Testis (tissue), 3 donors: ENCODE measurements around the gene CEACAM3. TPM values are rescaled to one million over a fixed set of nuclear protein-coding genes. Genes with fewer than 3 reads are reported as not detected.

Experiments
- DNase-seq: peaks from one replicate; pipeline ENCODE4 v3.0.0-alpha.2; 2019
- H3K27ac ChIP-seq, 2 donors: fragments of 200-600 bp; sonication (generic); one replicate each; pipeline ENCODE4 v1.5.1; 2019
- H3K27me3 ChIP-seq: fragments of 200-600 bp; sonication (generic); one replicate; pipeline ENCODE4 v1.5.1; 2019
- H3K36me3 ChIP-seq: fragments of 200-600 bp; sonication (generic); one replicate; pipeline ENCODE4 v1.5.1; 2017; ENCODE audit warnings: low read depth; ENCODE audit errors: missing control alignments
- H3K4me1 ChIP-seq: fragments of 200-600 bp; sonication (generic); one replicate; pipeline ENCODE4 v1.5.1; 2019
- H3K4me3 ChIP-seq, 2 donors: fragments of 200-600 bp; sonication (generic); one replicate each; pipeline ENCODE4 v1.5.1; 2017 to 2019
- H3K9me3 ChIP-seq: fragments of 200-600 bp; sonication (generic); one replicate; pipeline ENCODE4 v1.5.1; 2017
- CTCF ChIP-seq, 3 experiments: fragments of 450-650 bp in 2 of 3; fragments of 200-600 bp in 1 of 3; sonication (generic) in 1 of 3; IDR thresholded peaks; one replicate each; pipeline ENCODE4 v1.5.1; 2016 to 2019; ENCODE audit warnings: antibody characterized with exemption in 3 of 3, mild to moderate bottlenecking in 2 of 3, moderate library complexity in 1 of 3
- POLR2A ChIP-seq: fragments of 450-650 bp; IDR thresholded peaks from one replicate; pipeline ENCODE4 v1.6.1; 2017; ENCODE audit warnings: antibody characterized with exemption, mild to moderate bottlenecking, moderate library complexity
- WGBS, 2 donors: methylation state at CpG; one replicate each; pipeline ENCODE4 v1.1.5; 2018; 5-methylcytosine and 5-hydroxymethylcytosine counted together
- intact Hi-C: fragments of 100-400 bp; cut with DNase I; formaldehyde crosslinking; loops from one replicate; pipeline ENCODE4 v1.15.1; 2023; ENCODE audit warnings: low total_unique reads
- polyA plus RNA-seq: library from polyadenylated mRNA; stranded (reverse); fragments of 350-450 nt; fragmentation: Illumina TruSeq; extraction: RNeasy Lipid Tissue Mini Kit (QIAGEN cat#74804); gene quantifications from one replicate; pipeline ENCODE4 v1.2.3, GENCODE V29; 2014; ENCODE audit warnings: low read depth, low replicate concordance; ENCODE audit not compliant: insufficient read depth
- total RNA-seq, 2 donors: library from RNA; depleted of rRNA; stranded (reverse); fragments of >200 nt; gene quantifications; one replicate each; pipeline ENCODE4 v1.2.3, GENCODE V29; 2016

The CEACAM3 gene
- total and polyA plus RNA-seq, 3 donors from 2014 or later: not detected

DNA sequence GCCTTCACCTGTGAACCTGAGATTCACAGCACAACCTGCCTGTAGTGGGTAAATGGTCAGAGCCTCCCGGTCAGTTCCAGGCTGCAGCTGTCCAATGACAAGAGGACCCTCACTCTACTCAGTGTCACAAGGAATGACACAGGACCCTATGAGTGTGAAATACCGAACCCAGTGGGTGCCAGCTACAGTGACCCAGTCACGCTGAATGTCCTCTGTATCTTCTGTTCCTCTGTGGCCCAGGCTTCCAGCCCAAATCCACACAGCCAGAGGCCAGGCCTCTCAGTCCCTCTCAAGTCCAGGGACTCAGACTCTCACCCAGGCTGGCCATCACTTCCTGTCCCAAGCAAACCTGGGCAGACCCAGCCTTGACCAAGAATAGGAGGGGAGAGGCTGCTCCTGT lies 10.8 kb downstream of the CEACAM3 start:
- Histone ChIP-seq H3K27ac (no peak overlapping the region), H3K36me3 (no peaks in the 10 kb centered on the region), H3K4me1 (no peaks in the 10 kb centered on the region), H3K9me3 (no peaks in the 10 kb centered on the region), H3K27me3 (no peaks in the 10 kb centered on the region), H3K4me3 (no peak overlapping the region)
- 83 to 97% methylated on average over 1 to 3 of the region's 3 CpGs for WGBS, 2 donors
- TF ChIP-seq POLR2A: no peak
- TF ChIP-seq CTCF (IDR thresholded peaks at IDR 0.05): no peak
- no peak for DNase-seq
- intact Hi-C loops: no loop called here

DNA sequence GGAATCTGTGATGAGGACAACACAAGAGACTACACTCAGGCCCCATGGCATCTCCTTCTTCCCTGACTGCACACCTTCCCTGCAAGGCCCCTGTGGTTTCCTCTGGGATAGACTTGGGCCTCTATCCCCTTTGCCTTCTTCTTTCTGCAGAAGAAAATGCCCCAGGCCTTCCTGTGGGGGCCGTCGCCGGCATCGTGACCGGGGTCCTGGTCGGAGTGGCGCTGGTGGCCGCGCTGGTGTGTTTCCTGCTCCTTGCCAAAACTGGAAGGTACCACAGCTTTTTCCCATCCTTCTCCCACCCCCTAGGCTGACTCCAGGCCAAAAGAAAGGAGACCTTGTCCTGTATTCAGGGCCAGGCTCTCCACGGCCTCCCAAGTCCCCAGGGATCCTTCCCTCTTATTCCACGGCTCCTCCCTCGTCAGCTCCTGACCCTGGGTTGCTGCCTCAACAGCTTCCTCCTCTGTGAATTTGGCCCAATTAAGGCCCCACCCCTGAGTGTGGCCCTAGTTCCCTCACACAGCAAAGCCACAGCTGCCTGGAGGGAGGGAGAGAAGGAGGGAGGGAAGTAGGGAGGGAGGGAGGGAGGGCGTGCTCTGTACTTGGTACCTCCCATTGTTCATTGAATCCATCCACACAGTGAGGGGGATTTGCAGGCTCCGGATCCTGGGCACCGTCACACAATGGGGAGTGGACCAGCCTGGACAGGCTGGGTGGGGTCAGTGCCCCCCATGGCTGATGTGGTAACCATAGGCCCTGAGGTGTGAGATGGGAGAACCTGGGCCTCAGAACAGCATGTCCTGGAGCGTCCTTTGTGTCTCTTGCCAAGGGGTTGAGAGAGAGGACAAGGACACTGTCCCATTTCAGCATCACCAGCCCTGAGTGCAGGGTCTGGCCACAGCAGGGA lies 12.5 kb downstream of the CEACAM3 start:
- intact Hi-C loops: no loop called here
- no peaks in the 10 kb centered on the region for H3K36me3 ChIP-seq
- DNase-seq: peak; percentile 18

DNA sequence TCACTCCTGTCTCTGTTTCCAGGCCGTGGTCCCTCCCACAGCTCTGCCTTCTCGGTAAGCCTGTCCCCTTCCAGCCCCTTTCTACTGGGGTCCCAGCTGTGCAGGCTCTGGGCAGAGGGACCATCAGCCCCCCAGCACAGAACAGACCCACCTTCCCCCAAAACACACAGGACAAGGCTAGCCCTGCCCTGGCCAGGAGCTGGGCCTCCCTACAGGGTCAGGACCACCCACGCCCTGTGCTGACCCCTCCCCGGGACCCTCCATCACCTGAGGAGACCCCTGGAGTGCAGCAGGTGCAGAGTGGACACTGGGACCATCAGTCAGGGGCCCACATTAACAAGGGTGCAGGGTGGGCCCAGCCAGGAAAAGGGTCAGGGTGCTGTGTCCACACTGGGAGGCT lies 13.9 kb downstream of the CEACAM3 start:
- 40 to 61% methylated on average over 1 to 4 of the region's 4 CpGs for WGBS, 2 donors
- TF ChIP-seq POLR2A: no peak
- no peak for TF ChIP-seq CTCF (IDR thresholded peaks at IDR 0.05)

More for the DNA sequence above, 12.5 kb downstream of the CEACAM3 start:
- H3K9me3 ChIP-seq: no peaks in the 10 kb centered on the region
- H3K27ac ChIP-seq: no peak overlapping the region
- TF ChIP-seq CTCF (IDR thresholded peaks at IDR 0.05) (no peak), POLR2A (no peak)
- H3K27me3 ChIP-seq: no peaks in the 10 kb centered on the region
- no peak overlapping the region for H3K4me3 ChIP-seq
- H3K4me1 ChIP-seq: no peaks in the 10 kb centered on the region
- 80 to 84% methylated on average over 15 to 16 of the region's 16 CpGs for whole genome bisulfite sequencing, 2 donors

DNA sequence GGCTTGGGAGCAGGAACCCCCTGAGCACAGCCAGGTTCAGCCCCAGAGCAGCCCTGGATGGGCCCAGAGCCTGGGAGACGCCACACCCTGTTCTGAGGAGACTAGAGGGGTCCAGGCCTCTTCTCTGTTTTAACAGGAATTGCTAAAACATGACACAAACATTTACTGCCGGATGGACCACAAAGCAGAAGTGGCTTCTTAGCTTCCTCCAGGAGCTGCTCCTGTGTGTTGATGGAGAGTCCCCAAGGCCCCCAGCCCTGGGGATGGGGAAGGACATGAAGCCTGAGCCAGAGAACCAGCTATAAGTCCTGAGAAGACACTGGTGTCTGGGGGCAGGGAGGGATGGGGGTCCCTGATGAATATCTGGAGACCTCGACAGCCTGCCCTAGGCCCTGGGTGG lies 14.6 kb downstream of the CEACAM3 start:
- DNase-seq: no peak
- H3K4me3 ChIP-seq: no peak overlapping the region
- 68 to 73% methylated on average over 3 of the region's 3 CpGs for WGBS, 2 donors
- H3K9me3 ChIP-seq: no peaks in the 10 kb centered on the region
- no peaks in the 10 kb centered on the region for H3K36me3 ChIP-seq
- intact Hi-C loops: no loop called here
- no peaks in the 10 kb centered on the region for H3K27me3 ChIP-seq
- H3K27ac ChIP-seq: no peak overlapping the region
- no peaks in the 10 kb centered on the region for H3K4me1 ChIP-seq
- TF ChIP-seq POLR2A (no peak), CTCF (IDR thresholded peaks at IDR 0.05) (no peak)

More for the DNA sequence above, 13.9 kb downstream of the CEACAM3 start:
- Histone ChIP-seq H3K4me1 (no peaks in the 10 kb centered on the region), H3K36me3 (no peaks in the 10 kb centered on the region), H3K4me3 (no peak overlapping the region), H3K27me3 (no peaks in the 10 kb centered on the region), H3K27ac (no peak overlapping the region), H3K9me3 (no peaks in the 10 kb centered on the region)
- no peak for DNase-seq
- intact Hi-C loops: no loop called here

DNA sequence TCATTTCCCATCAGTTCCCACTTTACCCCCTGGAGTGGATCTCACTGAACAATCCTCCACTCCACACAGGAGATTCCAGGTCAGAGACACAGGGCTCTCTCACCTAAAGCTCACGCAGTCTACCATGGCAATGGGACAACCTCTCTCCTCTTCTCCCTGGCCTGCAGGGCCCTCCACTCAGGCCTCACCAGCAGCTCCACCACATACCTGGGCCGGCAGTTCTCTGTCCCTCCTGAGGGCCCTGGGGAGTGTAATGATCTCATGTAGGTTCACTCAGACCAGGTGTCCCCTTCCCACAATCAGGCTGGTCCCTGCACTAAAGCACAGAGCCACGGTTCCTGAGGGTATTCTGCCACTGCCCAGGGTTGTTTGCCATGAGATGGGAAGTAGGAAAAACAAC lies 15.6 kb downstream of the CEACAM3 start:
- 62 to 69% methylated on average over 3 of the region's 3 CpGs for WGBS, 2 donors
- intact Hi-C loops: no loop called here
- Histone ChIP-seq H3K27me3 (no peaks in the 10 kb centered on the region), H3K27ac (no peak overlapping the region), H3K4me3 (no peak overlapping the region), H3K4me1 (no peaks in the 10 kb centered on the region), H3K36me3 (no peaks in the 10 kb centered on the region), H3K9me3 (no peaks in the 10 kb centered on the region)
- DNase-seq: no peak
- TF ChIP-seq CTCF (IDR thresholded peaks at IDR 0.05) (no peak), POLR2A (no peak)
